Measurements from ENCODE around the gene RBFOX2.
"Not testable (repeated sequence)": the region's sequence is repeated elsewhere in the genome, so short reads cannot be mapped to it uniquely, and the experiment has no call there.

RBFOX2 gene

GRCh38 chr22:36028646-36029405 lies at the start of gene RBFOX2:
Gene RBFOX2 (minus strand): TSS chr22:36028824. CDS start chr22:36028425, 399 bp downstream.
- peak; percentile 53 for FAIRE-seq

DNA sequence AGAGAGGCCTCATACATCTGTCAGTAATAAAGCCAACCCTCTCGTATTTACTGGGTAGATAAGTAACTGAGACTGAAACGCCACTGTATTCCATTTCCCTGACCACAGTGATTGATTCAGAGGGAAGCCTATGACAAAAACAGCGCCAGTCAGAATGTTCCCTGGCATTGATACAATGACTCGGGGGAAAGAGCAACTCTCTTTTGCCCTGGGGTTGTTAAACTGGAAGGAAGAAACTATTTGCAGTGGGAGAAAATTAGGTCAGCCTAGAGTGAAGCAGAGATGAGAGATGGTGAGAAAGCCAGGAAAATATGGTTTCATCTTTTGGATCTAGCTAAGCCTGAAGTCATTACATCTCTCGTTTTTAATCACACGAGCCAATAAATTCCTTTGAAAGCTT lies 48.6 kb upstream of the RBFOX2 start:
- no peak for FAIRE-seq

- FAIRE-seq: no peak
Observed at GRCh38 chr22:36075724-36076123, 47.1 kb upstream of the RBFOX2 start.

DNA sequence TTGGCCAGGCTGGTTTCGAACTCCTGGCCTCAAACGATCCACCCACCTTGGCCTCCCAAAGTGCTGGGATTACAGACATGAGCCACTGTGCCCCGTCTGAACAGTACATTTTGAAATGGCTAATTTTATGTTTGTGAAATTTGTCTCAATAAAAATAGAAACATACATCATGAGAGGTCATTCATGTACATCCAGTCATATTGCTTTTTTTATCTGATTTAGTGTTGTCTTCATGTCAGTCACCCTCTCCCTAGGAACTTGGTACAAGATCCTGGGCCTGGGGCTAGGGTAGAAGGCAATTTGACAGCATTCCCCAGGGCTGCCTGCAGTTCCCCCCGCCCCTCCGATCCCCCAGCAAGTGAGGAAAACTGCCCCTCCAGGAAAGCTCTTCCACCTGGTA lies 46.6 kb upstream of the RBFOX2 start:
- no peak for FAIRE-seq

- FAIRE-seq: no peak
Observed at GRCh38 chr22:36073476-36073875, 44.9 kb upstream of the RBFOX2 start.

DNA sequence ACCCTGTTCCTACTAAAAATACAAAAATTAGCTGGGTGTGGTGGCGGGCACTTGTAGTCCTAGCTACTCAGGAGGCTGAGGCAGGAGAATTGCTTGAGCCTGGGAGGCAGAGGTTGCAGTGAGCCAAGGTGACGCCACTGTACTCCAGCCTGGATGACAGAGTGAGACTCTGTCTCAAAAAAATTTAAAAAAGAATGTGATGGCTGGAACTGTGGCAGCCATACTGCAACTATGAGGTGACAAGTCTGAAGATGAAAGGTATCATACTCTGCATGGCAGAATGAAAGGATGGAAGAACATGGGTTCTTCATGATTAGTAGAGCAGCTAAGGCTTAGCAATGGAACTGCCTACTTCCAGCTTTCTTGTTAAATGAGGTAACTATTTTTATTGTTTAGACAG lies 42.0 kb upstream of the RBFOX2 start:
- not testable (repeated sequence) for FAIRE-seq

DNA sequence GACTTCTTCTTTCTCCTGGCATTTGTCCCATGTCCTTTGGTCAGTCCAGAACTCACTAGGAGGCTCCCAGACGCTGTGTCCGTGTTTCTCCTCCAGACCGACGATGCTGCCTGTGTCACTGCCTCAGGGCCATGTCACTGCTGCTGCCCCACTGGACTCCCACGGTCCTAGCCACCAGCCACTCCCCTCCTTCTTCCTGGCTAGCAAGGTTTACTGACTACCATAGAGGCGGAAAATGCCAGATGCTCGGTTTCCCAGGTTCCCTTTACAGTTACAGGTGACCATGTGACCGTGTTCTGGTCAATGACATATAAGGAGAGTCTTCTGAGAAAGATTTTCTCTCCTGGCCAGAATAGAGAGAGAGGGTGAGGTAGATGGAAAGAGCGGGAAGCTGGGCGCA lies 40.7 kb upstream of the RBFOX2 start:
- no peak for FAIRE-seq

GRCh38 chr22:36068776-36069344 lies 40.2 kb upstream of the RBFOX2 start:
- no peak for FAIRE-seq

GRCh38 chr22:36067235-36067558 lies 38.6 kb upstream of the RBFOX2 start:
- FAIRE-seq: no peak

- peak; percentile 96 for FAIRE-seq
Observed at GRCh38 chr22:36065775-36066544, 37.3 kb upstream of the RBFOX2 start.

DNA sequence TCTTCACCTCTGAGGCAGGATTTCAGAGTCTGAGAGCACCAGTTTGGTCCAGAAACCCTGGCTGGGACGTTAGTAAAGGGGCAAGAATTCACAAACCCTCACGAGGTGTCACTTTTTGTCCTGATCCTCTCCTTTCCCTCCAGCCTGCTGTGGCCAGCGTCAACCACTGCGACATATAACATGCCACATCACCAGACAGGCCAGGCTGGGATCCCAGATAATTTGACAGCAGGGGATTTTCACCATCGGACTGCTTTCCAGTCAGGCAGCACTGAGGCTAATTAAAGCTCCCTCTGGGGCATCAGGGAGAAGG lies 36.8 kb upstream of the RBFOX2 start:
- no peak for FAIRE-seq

DNA sequence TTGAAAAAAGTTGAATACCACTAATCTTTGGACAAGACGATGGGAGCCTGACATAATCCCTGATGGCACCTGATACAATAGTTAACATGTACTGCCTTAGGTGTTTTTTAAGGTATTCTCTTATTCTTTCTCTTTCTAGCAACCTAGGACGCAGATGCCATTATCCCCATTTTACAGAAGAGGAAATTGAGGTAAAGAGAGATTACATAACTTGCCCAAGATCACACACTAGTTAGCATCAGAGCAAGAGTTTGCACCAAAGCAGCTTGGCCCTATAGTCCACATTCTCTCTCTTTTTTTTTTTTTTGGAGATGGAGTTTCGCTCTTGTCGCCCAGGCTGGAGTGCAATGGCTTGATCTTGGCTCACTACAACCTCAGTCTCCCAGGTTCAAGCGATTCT lies 35.7 kb upstream of the RBFOX2 start:
- no peak for FAIRE-seq

DNA sequence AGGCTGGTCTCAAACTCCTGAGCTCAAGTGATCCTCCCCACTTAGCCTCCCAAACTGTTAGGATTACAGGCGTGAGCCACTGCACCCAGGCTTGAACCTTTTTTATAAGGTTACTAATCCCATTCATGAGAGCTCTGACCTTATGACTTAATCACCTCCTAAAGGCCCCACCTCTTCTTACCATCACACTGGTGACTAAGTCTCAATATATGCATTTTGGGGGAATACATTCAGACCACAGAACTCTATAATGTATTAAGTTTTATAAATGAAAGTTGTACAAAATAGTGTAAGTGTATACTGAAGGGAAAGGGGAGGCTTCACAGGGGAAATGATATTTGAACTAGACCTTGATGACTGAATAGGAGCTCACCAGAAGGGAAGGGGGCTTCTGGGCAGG lies 28.4 kb upstream of the RBFOX2 start:
- FAIRE-seq: no peak

GRCh38 chr22:36055376-36056295 lies 27.0 kb upstream of the RBFOX2 start:
- FAIRE-seq: no peak

DNA sequence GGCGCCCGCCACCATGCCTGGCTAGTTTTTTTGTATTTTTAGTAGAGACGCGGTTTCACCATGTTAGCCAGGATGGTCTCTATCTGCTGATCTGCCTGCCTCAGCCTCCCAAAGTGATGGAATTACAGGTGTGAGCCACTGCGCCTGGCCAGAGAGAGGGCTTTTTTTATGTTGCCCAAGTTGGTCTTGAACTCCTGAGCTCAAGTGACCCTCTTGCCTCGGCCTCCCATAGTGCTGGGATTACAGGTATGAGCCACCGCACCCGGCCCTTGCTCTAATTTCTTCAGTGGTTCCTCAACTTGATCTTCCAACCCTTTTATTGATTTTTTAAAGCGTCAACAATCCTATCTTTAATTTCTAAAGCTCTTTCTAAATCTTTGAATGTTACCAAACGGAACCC lies 25.8 kb upstream of the RBFOX2 start:
- FAIRE-seq: not testable (repeated sequence)

DNA sequence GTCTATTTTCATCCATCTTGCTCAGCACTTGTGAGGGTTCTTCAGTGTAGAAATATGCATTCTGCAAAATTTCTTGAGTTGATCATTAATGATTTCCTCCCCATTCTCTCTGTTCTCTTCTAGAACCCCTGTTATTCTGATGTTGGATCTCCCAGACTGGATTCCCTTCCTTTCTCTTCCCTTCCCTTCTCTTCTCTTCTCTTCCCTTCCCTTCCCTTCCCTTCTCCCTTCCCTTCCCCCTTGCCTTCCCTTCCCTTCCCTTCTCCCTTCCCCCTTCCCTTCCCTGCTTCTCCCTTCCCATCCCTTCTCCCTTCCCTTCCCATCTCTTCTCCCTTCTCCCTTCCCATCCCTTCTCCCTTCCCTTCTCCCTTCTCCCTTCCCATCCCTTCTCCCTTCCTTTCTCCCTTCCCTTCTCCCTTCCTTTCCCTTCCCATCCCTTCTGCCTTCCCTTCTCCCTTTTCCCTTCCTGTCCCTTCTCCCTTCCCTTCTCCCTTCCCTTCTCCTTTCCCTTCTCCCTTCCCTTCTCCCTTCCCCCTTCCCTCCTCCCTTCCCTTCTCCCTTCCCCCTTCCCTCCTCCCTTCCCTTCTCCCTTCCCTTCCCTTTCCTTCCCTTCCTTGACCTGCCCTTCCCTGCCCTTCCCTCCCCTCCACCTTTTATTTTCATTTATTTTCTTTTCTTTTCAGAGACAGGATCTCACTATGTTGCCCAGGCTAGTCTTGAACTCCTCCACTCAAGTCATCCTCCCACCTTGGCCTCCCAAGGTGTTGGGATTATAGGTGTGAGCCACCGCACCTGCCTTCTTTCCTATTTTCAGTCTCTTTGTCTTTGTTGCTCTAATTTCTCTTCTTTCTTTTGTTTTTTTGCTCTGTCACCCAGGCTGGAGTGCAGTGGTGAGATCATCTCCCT lies 24.9 kb upstream of the RBFOX2 start:
- FAIRE-seq: no peak

DNA sequence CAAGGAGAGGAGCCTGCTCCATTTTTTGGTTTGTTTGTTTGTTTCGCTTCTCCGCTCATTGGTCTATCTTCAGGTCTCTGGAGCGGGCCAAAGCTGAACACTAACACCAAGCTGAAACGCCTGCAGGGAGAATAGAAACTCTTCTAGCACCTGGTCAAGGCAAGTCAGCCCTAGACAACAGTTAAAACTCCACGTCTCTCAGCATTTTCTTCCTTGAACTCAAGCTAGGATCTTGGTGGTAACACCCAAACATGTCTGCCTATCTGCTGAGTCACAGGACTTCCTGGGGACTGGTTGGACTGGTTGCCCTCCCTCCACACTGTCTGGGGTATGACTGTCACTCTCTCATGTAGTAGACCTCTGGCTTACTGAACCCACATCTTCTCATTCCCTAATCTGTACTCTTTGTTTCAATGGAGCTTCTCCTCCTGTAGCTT lies 23.9 kb upstream of the RBFOX2 start:
- FAIRE-seq: no peak

- no peak for FAIRE-seq
Observed at GRCh38 chr22:36049678-36049997, 21.0 kb upstream of the RBFOX2 start.

- FAIRE-seq: no peak
Observed at GRCh38 chr22:36048911-36049677, 20.5 kb upstream of the RBFOX2 start.

GRCh38 chr22:36044517-36044916 lies 15.9 kb upstream of the RBFOX2 start:
- not testable (repeated sequence) for FAIRE-seq

- no peak for FAIRE-seq
Observed at GRCh38 chr22:36042240-36042639, 13.6 kb upstream of the RBFOX2 start.

Data from A204.1 (cell line).